Erythroblast (primary cell): Measurements from ENCODE around the gene CD302.

Experiments
- GATA1 ChIP-seq: IDR thresholded peaks from 2 replicates; pipeline ENCODE4 v1.6.1; 2011; ENCODE audit warnings: low read depth, mild to moderate bottlenecking, control low read depth, low read length, moderate library complexity
- POLR2A ChIP-seq: IDR thresholded peaks from 2 replicates; pipeline ENCODE4 v1.6.1; 2011; ENCODE audit warnings: mild to moderate bottlenecking, low read length

GRCh38 chr2:159832026-159832425 is 34.0 kb upstream of the CD302 start:
- TF ChIP-seq POLR2A (no peak), GATA1 (no peak)
